ENCODE results near the gene CCDC186. TPM values are rescaled to one million over a fixed set of nuclear protein-coding genes. Genes with fewer than 3 reads are reported as not detected.

The CCDC186 gene
- total RNA-seq, 2 donors from 2014 or later = 13.0 to 17.1 TPM

GRCh38 chr10:114073395-114074186 is 100.4 kb downstream of the CCDC186 start:
- Histone ChIP-seq H3K4me1 (peaks cover 0 to 8% of the 10 kb centered on the region in 2 donors), H3K27ac (no peak overlapping the region), H3K36me3 (no peaks in the 10 kb centered on the region), H3K27me3 (no peaks in the 10 kb centered on the region), H3K9me3 (no peaks in the 10 kb centered on the region), H3K4me3 (no peak overlapping the region)
- DNase-seq (ENCODE audit: low spot score) = no peak
- TF ChIP-seq CTCF (IDR thresholded peaks at IDR 0.05) = no peak

GRCh38 chr10:114071178-114071577 is 102.8 kb downstream of the CCDC186 start:
- TF ChIP-seq CTCF (IDR thresholded peaks at IDR 0.05) = no peak
- no peaks in the 10 kb centered on the region for H3K36me3 ChIP-seq
- no peak for DNase-seq (ENCODE audit: low spot score)
- peaks cover 0 to 26% of the 10 kb centered on the region in 2 donors for H3K4me1 ChIP-seq
- no peaks in the 10 kb centered on the region for H3K9me3 ChIP-seq
- H3K4me3 ChIP-seq = no peak overlapping the region
- no peaks in the 10 kb centered on the region for H3K27me3 ChIP-seq
- H3K27ac ChIP-seq = peak overlapping the region; percentile 31 to 73

MicroRNAs encoded within 50 kb of the gene (microRNA counts, 767-probe panel; counts per million panel counts)
- microRNA hsa-miR-2110 = 0 to 1,434 counts per million in 2 donors

Other genes with a start within 250 kb of the CCDC186 start
- 10 to 100 TPM; 32.8 to 49.8 TPM for gene ADRB1, start 130.3 kb downstream of the CCDC186 start, total RNA-seq
- 1 to 10 TPM in 1 of 2 donors, under 1 TPM in 1; 0.12 to 1.1 TPM for gene TDRD1, start 5.2 kb upstream of the CCDC186 start, total RNA-seq
- gene VWA2, start 65.1 kb upstream of the CCDC186 start, total RNA-seq = not detected
- 1 to 10 TPM; 5.8 to 6.3 TPM for gene AFAP1L2, start 230.3 kb upstream of the CCDC186 start, total RNA-seq